ENCODE results near the gene ARPC2. TPM values are rescaled to one million over a fixed set of nuclear protein-coding genes. Genes with fewer than 3 reads are reported as not detected.

Gene ARPC2
- total RNA-seq, 1 donor from 2014 or later = 158 TPM

DNA sequence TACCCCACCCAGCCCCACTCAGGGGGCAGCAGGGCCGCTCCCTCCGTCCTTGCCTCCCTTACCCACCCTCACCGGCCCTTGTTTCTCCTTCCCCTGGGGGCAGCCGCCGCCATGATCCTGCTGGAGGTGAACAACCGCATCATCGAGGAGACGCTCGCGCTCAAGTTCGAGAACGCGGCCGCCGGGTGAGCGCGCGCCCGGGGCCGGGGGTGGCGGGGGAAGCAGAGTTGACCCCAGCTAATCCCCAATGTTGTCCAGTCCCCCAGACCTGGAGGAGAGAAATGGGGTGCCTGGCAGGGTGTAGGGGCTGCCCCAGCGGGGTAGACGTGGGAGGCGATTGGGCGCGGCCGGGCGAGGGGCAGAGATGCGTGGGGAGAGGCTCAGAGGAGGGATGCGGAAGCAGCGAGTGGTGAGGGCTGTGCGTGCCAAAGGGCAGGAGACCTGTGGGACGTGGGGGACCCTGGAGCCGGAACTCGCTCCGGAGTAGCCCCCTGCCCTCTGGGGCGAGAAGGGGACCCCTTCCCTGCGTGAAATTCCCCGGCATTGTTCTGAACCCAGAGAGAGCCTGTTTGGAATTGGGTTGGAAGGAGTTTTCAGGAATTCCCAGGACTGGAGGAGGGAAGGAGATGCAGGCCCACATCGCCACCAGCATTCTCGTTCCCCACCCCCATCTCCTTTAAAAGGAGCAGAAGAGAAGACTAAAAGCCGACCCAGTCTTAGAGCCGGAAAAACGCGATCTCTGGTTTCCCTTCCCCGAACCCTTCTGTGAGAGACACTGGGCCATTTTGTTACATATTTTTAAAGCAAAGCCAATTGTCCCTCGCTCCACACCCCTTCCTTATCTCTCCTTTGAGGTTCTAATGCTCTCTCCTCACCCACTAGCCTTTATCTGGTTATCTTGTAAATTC is 625 bp downstream of the ARPC2 start:
- peak; percentile 60 for DNase-seq (ENCODE audit: low spot score)

DNA sequence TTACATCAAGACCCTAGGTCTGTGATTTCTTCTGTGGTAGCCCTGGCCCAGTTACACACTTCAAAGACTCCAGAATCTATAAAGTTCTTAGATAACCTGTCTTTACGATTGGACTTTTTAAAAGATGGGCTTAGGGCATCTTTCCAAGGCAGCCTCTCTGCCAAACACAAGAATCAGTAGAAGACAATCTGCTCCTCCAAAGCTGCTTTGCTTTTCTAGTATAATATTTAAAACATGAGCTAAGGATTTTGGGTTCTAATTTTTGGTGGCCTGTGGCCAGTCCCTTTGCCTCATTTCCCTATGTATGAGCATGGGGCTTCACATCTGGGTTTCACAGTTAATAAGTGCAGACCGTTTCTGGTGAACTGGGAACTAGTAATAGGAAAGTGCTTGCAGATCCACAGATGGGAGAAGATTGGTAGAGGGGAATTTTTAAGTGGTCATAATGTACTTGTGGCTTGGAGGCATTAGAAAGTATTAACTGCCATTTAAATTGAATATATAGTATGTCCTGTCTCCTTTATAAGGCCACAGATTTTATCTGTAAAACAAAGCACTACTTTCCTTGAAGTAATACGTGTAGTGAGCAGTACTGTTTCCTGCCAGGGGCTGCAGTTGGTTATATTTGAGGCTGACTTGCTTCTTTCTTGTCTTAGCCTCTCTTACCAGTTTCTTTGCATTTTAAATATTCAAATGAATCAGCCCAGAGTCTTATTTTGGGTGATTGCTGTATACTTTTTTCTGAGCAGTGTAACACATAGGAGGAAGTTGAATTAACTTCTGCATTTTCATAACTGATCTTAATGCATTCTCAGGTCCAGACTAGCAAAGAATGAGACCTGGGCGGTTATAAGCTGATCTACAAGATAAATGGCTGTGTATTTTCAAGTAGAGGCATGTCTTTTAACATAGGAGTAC is 1.5 kb downstream of the ARPC2 start:
- DNase-seq (ENCODE audit: low spot score) = peak; percentile 79

DNA sequence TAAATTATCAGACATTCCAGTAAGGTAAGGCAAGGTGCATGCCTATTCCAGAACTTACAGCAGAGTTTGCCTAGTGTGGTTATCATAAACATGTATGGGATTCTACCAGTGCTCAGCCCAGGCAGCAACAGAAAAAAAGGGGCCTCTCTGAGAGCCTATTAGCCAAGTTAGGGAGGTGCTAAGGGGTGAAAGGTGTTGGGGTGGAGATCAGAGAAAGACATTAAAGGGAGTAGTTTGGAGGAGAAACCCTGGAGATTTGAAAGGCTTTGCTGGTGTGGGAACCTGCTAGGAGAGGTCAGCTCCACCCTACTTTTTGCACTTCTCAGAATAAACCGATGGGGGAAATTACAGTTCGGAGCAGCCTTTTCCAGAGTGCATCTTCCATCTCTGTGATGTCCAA is 2.9 kb downstream of the ARPC2 start:
- no peak for DNase-seq (ENCODE audit: low spot score)

DNA sequence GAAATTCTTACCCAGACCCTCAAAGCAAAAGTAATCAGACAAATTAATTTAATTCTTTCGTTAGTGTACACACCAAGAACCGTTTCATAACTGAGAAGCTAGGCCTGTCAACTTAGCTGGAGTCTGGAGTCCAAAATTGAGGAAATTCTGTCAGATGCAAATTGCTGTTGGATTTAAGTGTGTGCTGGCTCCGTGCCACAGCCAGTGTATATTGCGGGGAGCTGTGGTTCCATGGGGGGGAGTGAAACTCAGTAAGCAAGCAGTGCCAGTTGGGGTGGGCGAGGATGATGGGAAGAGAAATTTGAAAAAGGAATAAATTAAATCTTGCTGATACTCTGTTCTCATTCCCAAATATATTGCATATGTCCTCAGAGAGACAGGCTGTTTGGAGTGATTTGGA is 4.0 kb downstream of the ARPC2 start:
- no peak for DNase-seq (ENCODE audit: low spot score)

DNA sequence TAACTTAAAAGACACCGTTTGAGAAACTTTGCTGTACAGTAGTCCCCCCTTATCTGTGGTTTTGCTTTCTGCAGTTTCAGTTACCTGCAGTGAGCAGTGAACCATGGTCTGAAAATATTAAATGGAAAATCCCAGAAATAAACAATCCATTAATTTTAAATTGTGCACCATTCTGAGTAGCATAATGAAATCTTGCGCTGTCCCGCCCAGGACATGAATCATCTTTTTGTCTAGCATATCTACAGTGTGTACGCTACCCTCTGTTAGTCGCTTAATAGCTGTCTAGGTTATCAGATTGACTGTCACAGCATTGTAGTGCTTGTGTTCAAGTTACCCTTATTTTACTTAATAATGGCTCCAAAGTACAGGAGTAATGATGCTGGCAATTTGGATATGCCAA is 6.1 kb downstream of the ARPC2 start:
- DNase-seq (ENCODE audit: low spot score) = no peak

DNA sequence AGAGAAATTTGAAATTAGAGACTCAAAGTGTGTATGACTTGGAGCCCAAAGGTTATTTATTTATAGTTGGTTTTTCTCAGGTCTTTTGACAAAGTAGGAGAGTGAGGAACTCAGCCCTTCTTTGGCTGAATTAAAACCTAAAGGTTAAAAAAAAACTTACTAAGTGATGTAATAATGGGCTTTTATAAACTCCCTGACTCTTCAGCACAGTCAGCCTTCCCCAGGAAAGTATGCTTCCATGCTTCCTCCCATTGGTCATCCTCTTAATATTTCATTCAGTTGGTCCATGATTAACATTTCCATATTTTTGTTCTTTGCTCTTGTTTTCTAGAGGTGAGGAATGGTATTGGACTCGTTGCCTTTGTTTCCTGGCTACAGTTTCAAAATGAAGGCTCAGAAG is 7.2 kb downstream of the ARPC2 start:
- no peak for DNase-seq (ENCODE audit: low spot score)

DNA sequence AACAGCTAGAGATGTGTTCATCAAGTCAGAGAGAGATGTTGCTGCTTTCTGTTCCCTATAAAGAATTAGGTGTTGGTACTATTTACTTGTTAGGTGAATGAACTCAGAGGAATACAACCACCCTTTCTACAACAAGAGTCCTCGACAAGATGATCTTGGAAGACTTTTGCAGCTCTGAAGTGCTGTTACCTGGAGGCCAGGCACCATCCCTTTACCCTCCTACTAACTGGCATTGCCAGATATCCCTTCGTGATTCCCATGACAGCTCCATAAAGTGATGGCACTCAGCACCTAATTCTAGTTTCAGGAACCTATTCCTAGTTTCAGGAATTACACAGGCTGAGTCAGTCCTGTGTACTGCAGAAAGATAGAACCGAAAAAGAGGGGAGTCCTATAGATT is 9.9 kb downstream of the ARPC2 start:
- no peak for DNase-seq (ENCODE audit: low spot score)

DNA sequence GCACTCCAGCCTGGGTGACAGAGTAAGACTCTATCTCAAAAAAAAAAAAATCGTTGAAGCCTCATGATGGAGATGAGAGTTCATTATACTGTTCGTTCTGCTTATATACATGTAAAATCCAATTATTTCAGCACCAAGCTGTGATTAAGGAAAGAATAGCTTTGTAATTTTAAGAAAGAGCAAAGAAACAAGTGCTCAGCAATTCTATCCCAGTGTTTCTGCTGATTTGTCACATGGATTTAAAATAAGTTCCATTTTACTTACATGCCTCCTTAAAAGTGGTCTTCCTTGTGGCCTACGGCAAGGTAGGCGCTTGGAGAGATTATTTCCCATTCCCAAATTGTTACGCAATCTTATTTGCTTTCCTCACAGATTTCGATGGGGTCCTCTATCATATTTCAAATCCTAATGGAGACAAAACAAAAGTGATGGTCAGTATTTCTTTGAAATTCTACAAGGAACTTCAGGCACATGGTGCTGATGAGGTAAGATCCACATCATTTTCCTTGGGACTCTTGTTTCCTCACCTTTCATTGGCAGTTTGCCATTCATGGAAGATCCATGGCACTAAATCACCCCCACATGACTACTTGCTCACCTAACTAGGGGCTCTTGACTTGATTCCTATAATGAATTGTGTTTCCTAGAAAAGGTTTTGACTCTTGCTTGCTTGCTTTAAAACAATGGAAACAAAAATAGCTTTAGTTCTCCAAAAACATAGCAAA is 11.5 kb downstream of the ARPC2 start:
- DNase-seq (ENCODE audit: low spot score) = no peak

DNA sequence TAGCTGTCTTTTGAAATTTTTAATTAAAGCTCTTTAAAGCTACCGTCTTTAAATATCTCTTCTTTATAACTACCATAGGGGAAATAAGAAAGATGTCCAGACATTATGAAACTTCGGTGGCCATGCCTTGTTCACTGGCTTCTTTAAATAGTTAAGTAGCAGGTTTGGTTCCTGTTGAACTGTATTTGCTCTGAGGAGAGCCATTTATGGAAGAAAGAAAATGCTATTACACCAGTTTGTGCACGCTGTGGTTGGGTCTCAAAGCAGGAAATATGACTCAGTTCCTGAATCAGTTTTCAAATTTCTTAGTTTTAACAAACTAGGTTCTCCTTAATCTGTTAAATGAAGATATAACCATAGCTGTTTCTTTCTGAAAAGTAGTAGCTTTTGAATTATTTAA is 12.2 kb downstream of the ARPC2 start:
- peak; percentile 80 for DNase-seq (ENCODE audit: low spot score)

DNA sequence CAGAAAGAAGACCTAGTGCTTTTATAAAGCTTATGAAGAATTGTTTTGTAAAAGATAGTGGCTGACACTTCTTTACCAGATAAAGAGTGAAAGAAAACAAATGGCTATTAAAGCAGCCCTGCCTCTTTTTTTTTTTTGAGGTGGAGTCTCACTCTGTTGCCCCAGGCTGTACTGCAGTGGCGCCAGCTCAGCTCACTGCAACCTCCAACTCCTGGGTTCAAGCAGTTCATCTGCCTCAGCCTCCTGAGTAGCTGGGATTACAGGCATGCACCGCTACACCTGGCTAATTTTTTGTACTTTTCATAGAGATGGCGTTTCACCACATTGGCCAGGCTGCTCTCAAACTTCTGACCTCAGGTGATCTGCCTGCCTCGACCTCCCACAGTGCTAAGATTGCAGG is 12.9 kb downstream of the ARPC2 start:
- DNase-seq (ENCODE audit: low spot score) = no peak

DNA sequence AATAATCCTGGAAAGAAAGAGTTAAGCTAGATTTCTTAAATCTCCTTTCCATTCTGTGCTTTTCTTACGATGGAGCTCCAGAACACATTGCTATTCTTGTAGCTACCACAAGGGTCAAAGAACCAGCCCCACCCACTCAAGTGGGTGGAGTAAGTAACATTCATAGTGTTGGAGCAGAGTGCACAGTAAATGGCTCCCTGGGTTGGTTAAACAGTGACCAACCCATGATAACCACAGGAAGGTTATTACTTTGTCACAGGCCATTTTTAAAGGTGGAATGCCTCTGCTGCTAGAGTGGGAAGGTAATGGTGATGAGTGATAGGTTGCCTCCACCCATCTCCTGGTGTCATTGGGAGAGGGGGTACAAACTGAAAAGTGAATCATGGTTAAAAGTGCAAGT is 13.9 kb downstream of the ARPC2 start:
- no peak for DNase-seq (ENCODE audit: low spot score)

DNA sequence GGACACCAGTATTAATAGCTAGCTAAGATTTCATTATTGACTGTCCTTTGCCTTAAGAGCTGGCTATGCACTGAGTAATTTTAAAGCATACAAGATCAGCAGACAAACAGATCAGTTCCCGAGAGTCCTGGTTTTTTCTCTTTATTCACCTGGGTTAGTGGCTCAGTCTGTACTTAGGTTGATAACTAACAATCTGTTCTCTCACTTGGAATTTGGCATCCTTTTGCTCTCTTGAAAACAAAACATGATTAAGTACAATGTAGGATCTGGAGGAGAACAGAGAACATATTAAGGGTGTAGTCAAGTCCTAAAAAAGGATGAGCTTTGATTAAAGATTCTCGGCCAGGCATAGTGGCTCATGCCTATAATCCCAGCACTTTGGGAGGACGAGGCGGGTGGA is 16.6 kb downstream of the ARPC2 start:
- no peak for DNase-seq (ENCODE audit: low spot score)

DNA sequence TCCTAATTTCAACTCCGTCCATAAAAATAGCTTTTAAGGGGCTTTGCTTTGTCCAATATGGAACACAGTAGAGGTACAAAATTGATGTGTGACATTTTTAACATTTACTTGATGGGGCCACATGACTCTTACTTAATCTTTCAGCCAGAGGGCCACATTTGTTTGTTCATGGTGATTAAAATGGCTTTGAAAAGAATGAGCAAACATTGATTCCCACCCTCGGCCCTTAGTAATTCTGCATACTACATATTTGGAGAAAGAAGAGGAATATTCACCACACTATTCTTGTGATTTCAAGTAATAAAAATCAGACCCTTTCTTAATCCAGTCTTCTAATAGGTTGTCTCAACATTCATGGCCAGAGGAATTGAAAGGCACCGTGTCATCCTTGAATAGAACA is 17.5 kb downstream of the ARPC2 start:
- no peak for DNase-seq (ENCODE audit: low spot score)

DNA sequence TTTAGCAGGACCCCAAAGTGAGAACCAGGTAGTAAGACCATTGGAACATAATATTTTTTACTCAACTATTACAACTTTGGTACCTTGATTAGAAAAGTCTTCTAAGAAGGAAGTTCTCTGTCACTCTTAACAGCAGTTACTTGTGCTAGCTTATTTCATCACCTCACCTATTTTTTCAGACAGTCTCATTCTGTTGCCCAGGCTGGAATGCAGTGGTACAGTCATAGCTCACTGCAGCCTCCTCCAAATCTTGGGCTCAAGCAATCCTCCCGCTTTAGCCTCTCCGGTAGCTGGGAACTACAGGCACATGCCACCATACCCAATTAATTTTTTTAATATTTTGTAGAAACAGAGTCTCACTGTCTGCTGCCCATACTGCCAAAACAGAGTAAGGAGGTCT is 18.0 kb downstream of the ARPC2 start:
- DNase-seq (ENCODE audit: low spot score) = no peak

DNA sequence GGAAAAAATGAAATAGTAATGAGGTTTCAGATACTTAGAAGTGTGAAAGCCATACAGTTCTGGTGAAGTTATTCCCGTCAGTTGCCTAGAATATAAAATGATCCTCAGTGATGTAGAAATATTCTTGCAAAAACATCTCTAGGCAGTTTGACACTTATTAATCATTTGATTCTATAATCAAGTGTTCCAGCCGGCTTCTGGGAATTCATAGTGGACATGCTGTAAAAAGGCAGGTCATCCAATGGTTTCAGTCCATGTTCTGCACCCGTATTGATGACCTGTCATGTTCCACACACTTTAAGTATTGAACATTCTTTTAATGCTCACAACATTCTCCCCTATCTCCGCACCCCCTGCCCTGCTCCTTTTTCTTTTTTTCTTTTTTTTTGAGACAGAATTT is 19.8 kb downstream of the ARPC2 start:
- no peak for DNase-seq (ENCODE audit: low spot score)

DNA sequence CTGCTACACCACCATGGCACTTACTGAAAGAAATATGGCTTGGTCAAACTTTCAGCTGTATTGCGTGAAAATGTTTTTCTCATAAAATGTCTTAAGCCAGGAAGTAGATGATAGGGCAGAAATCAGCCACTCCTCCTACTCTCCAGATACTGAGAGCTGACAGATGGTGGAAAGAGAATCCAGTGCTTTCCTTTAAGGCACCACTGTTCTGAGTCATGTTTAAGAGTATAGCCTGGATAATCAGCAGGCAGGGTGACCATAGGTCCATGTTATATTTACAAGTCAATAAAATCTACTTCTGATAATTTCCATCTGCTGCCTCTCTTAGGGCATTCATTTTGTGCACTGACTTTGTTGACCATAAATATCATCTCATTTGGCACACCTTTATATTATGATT is 21.9 kb downstream of the ARPC2 start:
- DNase-seq (ENCODE audit: low spot score) = peak; percentile 52

DNA sequence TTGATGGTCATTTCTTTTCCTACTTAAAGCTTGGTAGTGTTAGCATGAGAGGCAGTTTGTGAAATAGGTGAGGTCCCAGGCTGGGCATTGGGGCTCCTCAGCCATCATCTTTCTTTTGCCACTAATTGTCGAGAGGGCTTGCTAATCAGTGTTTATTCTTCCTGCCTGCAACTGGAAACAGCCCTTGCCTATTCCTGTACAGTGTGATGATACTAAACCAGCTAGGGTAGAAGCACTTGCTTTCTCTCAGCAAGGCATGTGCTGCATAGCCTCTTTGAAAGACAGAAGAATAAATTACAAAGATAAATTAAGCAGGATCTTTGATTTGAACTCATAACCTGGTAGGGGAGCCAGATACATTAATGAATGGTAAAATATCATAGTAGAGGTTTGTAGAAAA is 27.2 kb downstream of the ARPC2 start:
- no peak for DNase-seq (ENCODE audit: low spot score)

DNA sequence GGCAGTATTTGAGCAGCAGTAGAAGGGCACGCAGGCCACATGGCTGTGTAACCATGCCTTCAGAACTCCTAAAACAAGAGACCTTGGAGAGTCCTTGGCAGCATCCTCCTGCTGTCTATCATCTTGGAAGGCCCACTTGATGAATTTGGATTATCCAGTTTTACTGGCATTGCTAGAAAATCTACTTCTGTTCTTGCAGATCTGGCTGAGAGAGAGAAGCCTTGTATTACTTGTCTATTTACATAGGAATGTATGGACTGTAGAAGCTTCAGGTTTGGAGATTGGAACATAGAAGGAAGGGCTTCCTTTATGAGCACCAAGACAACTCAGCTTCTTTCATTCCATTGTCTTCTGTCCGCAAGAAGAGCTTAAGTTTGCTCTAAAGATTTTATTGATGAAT is 27.7 kb downstream of the ARPC2 start:
- DNase-seq (ENCODE audit: low spot score) = no peak

DNA sequence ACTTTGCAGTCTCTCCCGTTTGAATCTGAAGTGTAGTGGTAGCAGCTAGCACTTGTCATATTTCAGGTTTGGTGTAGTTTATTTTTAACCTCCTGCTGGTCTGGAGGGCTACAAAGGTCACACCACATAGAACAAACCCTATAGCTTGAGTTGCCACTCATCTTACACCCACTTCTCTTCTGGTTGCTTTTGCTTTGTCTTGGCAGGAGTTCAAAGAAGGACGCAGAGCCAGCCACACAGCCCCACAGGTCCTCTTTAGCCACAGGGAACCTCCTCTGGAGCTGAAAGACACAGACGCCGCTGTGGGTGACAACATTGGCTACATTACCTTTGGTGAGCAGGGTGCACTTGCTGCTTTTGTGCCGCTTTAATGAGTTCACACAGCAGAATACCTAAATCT is 28.2 kb downstream of the ARPC2 start:
- DNase-seq (ENCODE audit: low spot score) = no peak

DNA sequence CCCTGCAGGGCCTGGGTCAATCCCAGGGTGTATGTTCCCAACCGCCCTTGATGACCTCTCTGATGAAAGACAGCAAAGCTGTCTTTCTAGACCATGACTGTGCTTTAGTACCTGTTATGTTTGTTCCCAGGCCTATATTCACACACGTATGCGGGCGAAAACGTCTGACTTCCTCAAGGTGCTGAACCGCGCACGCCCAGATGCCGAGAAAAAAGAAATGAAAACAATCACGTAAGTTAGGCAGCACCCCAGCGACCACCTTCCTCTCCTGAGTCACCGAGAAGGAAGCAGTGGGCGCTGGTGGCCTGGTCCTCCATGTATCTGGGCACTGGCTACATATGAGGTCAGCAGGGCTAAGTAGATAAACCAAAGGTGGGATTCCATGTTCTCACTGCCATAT is 32.7 kb downstream of the ARPC2 start:
- DNase-seq (ENCODE audit: low spot score) = no peak

DNA sequence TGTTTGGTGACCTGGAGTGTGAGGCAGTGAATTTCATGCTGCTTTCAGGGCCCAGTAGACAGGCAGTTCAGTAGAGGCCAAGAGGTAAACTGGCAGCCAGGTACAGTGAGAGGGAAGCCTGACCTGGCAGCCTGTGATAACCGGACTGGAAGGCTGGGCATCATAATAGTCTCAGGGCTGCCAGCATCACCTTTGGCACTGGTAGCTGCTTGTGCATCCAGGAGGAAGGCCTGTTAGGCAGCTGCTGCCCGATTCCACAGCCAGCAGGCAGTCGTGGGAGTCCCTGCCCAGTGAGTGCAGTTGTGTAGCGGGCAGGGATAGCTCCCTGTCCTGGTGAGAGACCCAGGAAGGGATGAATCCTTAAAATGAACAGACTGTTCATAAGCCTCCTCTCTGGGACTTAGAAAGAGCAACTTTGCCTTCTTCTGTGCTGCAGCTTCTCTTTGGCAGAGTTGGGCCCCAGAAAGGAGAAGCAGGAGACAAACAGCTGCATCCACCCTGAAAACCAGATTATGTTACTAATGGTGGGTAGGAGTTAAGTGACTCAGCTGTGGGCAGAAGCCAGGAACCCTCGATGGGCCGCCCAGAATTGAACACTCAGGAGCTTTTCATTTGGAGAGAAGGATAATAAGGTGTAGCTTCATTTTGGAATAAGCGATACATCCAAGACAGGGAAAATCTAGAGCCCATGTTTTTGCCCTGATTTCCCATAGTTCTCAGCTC is 35.7 kb downstream of the ARPC2 start:
- DNase-seq (ENCODE audit: low spot score) = no peak
